HG03064 (cell line): ENCODE measurements around the gene DGLUCY.
"Not testable (repeated sequence)": the region's sequence is repeated elsewhere in the genome, so short reads cannot be mapped to it uniquely, and the experiment has no call there.

ENCODE experiments used
- ATAC-seq: cut with Tn5 transposase; IDR thresholded peaks from one replicate; pipeline ENCODE4 v1.9.1; 2021; ENCODE audit warnings: low read depth; ENCODE audit not compliant: unreplicated experiment

The DGLUCY gene

DNA sequence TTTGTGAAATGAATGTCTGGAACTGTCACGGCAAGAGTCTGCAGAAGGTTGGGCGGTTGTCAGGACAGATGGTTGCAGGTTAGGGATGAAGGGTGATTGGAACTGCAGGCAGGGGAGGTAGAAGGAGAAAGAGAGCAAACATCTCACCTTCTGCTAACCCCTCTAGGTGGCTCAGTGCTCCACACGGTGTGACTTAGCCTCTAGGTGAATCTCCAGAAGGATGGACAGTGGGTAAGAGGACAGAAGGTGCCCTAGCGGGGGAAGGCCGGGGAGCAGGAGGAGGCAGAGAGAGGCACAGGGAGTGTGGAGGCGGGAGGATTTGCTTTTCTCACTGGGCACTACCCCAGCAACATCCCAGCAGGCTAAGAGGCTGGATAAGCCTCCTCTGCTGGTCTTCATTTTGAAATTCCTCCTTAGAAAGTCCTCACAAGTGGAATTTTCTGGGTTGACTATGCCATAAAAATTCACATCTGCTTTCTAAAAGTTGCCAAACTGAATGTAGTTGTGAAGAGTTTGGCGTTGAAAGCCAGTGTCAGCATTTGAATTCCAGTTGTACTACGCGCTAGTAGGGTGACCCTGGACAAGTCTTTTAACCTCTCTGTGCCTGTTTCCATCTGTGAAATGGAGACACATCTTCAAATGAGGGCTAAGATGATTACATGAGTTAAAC lies 141.3 kb downstream of the DGLUCY start:
- no peak for ATAC-seq

DNA sequence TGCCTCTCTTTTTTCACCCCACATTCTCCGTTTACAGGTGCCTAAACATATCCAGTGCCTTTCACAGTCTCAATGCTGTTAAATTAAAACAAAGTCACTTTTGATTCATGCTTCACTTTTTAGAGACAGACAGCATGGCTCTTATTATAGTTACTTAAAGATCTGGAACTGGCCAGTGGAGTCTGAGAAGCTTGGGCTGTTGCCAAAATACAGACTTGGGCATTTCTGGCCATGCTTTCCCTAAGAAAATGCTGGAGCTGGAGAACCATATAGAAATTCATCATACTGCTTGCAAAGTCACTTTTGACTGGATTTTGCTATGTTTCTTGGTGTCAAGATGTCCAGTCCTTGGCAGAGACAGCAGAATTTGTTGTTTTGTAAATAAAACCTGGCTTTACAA lies 142.8 kb downstream of the DGLUCY start:
- ATAC-seq = no peak

DNA sequence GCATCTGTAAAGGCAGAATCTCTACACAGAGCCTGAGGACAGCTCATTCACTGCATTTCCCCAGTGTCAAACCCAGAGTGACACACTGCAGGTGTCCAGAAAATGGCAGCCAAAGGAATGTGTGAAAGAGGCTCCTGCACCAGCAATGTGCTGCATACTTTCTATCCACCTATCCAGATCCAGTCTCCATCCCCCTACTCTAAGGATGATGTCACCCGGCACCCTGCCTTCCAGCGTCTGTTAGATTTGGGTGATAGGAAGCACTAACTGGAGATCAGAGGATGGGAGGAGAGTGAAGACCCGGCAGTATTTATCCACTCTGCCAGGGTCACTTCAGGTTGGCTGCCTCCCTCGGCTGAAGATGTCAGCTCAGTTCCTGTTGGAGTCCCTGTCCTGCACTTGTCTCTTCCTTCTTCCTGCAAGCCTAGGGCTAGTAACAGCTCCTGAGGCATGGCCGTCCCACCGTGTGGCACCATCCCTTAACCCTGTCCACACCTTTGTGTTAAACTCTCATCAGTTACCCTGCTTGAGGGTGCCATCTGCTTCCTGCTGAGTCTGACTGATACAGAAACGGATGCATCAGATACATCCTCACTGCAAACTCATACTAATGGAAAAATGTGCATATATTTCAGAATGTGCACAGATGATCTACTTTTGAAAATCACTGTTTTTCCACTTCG lies 143.6 kb downstream of the DGLUCY start:
- no peak for ATAC-seq

DNA sequence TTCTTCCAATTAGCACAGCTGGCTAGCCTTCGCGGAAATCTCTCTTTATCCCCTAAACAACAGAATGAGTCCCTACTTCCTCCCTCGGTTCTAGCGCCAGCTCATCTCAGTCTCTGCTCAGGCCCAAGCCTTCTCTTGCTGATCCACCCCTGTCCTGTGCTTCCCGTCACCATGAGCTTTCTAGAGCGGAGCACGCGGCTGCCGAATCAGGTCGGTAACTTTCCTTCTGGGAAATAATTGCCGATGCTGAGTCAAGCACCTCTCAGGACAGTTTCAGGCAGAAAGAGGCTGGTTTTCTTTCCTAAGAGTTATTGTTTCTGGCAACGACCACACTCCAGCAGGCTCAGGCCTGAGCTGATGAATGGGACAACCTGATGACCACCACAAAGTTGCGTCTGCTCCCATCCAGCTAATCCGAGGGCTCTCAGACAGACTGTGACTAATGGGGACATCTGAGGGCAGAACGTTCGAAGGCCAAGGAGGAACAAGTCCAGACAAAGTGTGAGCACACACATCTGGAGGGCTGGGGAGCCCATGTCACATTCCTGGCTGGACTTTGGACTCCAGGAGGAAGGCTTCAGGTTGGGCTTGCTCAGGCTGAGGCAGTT lies 144.2 kb downstream of the DGLUCY start:
- no peak for ATAC-seq

DNA sequence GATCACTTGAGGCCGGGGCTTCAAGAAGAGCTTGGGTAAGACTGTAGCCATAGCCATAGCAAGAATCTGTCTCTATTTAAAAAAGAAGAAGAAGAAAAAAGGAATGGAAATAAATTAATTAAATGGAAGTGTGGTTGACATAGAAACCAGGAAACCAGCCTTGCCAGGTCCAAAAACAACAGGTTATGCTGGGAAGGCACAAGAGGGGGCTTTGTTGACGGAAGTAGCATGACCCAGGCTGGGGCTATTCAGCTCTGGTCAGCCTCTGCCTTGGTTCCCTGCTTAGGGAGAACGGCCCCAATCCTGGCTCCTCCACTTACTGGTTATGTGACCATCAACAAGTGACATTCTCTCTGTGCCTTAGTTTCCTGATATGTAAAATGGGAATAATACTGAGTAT lies 145.0 kb downstream of the DGLUCY start:
- no peak for ATAC-seq

DNA sequence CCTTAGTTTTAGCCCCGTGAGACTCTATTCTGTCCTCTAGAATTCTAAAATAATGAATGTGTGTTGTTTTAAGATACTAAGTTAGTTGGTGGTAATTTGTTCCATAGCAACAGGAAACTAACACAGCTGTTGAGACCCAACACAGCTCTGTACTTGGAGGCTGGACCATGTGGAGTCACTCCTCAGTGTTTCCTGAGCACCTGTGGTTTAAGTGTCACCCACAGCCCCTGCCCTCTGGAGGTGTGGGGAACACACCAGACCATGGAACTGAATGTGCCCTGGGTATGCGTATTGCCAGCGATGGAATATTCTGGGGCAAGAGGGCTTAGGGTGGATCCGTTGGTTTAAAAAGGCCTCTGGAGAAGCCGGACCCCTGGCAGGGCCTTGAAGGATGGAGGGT lies 147.2 kb downstream of the DGLUCY start:
- no peak for ATAC-seq

DNA sequence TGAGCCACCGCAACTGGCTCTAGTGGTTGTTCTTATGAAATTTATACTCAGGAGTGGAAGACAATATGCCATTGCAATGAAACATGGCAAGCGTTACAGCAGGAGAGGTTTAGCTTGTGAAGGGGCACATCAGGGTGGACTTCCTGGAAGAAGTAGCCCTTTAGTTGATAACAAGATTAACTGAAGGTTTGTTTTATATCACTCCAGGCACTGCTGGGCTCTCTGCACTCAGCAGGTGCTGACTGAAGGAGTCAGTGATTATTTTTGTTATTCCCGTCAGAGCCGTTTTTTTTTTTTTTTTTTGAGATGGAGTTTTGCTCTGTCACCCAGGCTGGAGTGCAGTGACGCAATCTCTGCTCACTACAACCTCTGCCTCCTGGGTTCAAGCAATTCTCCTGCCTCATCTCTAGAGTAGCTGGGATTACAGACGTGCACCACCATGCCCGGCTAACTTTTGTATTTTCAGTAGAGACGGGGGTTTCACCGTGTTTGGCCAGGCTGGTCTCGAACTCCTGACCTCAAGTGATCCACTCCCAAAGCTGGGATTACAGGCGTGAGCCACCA lies 148.2 kb downstream of the DGLUCY start:
- ATAC-seq = no peak

DNA sequence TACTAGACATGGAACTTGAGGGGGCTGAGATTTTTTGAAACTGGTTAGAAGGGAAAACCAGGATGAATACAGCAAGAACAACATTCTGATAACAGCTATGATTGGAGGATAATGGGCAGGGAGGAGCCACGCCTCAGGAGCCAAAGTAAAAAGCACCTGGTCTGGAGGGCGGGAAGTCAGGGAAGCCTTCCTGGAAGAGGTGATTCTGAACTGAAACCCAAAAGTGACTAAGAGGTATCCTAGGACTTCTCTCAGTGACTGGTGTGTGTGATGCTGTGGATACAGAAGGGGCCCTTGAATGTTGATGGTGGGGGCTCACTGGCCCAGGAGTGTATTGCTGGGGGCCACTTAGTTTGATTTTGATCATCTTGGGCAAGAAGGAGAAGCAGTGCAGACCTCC lies 149.5 kb downstream of the DGLUCY start:
- ATAC-seq = no peak

DNA sequence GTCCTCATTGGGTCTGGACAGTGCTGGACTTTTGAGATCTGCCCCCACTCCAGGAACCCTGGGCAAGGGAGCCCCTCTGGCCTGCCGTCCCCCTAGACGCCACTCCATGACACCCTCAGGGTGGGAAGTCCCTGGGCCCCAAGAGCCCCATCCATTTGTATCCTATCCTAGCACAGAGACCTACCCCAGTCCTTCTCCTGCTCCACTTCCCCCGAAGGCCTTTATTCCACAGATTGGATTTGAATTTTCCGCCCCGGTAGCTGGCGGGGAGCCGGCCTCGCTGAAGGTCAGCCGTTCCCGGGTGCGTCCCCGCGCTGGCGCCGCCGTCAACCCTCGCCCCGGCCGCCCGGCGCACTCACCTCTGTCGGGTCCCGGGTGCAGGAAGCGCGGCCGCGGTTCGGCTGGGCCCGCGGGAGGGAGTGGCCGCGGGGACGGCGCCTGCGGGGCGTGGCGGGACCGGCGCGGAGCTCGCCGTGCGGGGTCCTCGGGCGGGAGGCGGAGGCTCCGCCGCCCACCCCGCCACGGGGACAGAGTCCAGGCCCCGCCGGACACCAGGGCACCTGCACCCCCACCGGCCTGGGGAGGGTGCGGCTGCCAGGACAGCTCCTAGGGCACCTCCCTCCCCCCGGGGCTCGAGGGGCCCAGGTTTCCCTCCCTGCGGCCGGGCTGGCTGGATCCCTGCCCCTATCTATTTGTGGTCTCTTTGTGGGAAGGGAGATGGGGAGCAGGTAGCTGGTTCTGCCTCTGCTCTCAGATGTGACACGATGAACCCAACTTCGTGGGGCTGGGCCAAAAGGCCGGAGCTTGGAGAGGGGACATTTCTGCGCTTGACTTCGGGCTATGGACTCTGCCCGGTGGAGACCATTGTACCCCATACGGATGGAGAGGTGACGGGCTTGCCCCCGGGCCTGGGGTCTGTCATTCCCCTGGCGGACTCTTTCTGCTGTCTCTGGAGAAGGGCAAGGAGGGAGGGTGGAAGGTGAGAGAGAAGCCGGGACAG lies 150.6 kb downstream of the DGLUCY start:
- ATAC-seq = no peak

DNA sequence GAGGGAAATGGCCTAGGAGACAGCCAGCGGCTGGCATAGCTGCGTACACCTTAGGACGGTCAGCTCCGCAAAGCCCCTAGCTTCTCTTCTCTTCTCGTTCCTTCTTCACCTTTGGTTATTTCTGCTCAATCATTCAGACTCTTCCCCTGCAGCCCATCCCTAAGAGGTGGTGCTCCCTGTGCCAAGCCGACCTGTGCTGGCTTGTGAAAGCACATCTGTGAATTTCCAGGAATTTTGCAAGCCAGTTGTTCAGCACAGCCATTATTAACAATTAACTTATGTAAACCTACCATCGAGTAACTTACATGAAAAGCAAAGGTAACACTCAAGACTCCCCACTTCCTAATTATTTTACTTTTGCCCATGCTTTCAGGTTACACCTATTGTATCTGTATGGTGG lies 151.5 kb downstream of the DGLUCY start:
- no peak for ATAC-seq

DNA sequence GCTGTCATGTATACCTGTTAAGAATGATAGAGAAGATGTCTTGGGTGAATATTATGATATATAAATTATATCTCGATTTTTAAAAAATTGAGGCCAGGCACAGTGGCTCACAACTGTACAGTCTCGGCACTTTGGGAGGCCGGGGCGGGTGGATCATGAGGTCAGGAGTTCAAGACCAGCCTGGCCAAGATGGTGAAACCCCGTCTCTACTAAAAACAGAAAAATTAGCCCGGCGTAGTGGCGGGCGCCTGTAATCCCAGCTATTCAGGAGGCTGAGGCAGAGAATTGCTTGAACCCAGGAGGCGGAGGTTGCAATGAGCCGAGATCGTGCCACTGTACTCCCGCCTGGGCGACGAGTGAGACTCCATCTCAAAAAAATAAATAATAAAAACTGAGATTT lies 152.4 kb downstream of the DGLUCY start:
- not testable (repeated sequence) for ATAC-seq

DNA sequence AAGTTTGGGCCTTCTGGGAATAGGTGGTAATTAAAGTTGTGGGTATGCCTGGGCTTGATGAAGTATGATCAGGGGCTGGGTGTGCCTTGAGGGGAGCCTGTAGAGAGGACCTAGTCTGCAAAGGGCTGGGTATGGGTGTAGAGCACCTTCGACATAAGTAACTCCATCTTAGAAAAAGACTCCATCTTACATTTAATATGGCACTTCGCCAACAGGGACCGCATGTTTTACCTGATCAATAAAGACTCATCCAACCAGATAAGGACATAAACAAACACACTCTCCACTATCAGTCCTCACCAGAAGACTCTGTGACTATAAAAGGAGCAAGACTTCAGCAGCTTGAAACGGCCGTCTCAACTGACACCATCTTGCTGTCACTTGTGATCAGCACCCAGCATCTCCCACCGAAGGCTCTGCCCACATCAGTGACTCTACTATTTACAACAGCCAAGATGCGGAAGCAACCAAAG lies 154.1 kb downstream of the DGLUCY start:
- no peak for ATAC-seq

DNA sequence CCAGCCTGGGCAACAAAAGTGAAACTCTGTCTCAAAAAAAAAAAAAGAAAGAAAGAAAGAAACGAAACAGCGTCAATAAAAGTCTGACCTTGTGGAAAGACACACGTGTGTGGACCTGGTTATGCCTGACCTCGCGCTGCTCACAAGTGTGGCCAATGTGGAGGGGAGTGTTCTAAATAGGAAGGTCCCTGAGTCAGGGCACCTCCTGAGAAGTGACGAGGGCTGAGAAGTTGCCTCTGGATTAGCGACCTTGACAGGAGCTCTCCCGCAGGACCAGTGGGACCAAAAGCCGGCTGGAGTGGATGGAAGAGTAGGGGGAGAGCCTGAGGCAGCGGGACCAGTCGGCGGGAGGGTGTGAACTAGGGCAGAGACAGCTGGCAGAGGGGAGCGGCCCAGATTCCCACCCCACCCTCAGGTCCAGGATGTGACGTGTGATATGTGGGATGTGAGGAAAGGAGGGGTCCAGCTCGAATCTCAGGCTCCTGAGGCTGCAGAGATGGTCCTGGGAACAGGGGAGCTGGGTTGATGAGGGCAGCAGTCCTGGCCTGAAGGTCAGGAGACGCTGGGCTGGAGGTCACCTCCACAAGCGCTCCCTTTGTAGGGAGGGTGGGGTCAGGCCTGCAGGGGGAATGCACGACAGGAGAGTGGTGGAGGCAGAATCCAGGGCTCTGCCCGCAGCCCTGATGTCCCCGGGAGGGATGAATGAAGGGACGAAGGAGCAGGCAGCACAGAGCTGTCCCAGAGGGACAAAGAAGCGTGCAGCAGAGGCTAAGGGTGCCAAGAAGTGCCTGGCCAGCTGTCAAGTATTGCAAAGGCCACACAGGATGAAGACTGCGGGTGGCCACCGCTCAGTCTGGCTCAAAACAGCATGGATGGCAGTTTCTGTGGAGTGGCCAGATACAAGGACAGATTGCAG lies 155.5 kb downstream of the DGLUCY start:
- ATAC-seq = no peak

DNA sequence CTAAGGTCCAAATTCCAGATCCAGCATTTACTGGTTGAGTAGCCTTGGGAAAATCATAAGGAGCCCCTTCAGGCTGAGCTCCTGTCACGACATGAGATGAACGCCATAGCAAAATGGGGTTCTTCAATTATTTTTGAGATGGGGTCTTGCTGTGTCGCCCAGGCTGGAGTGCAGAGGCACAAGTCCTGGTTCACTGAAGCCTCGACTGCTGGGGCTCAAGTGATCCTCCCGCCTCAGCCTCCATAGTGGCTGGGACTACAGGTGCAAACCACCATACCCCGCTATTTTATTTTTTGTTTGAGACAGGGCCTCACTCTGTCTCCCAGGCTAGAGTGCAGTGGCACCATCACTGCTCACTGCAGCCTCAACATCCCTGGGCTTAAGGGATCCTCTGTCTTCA lies 156.3 kb downstream of the DGLUCY start:
- ATAC-seq = no peak

DNA sequence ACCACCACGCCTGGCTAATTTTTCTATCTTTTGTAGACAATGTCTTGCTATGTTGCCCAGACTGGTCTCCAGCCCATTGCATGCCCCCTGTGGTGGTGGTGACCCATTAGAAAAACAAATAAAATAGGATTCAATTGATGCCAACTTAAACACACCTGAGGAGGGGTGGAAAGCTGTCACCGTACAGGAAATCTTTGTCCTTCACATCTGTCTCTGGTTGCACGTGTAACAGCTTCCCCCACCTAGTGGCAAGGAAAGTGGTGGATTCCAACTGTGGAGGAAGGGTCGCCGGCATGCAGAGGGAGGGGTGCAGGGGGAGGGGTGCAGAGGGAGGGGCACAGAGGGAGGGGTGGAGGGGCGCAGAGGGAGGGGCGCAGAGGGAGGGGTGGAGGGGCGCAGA lies 156.7 kb downstream of the DGLUCY start:
- no peak for ATAC-seq

DNA sequence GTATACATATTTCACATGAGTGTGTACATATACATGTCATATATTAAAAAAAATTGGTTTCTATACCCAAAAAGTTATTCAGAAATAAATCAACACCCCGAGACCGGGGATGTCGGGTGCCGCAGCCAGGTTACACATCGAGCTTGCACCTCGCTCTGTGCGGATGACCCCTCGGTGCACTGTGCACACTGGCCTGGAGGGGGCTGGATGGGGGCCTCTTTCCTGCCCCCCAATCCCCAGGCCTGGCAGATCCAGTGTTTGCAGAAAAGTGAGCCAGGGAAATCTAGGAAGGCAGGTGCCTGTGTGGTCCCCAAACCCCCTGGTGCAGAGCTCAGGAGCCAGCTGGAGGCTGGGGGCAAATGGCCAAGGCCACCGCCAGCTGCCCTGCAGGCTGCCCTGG lies 157.8 kb downstream of the DGLUCY start:
- no peak for ATAC-seq

DNA sequence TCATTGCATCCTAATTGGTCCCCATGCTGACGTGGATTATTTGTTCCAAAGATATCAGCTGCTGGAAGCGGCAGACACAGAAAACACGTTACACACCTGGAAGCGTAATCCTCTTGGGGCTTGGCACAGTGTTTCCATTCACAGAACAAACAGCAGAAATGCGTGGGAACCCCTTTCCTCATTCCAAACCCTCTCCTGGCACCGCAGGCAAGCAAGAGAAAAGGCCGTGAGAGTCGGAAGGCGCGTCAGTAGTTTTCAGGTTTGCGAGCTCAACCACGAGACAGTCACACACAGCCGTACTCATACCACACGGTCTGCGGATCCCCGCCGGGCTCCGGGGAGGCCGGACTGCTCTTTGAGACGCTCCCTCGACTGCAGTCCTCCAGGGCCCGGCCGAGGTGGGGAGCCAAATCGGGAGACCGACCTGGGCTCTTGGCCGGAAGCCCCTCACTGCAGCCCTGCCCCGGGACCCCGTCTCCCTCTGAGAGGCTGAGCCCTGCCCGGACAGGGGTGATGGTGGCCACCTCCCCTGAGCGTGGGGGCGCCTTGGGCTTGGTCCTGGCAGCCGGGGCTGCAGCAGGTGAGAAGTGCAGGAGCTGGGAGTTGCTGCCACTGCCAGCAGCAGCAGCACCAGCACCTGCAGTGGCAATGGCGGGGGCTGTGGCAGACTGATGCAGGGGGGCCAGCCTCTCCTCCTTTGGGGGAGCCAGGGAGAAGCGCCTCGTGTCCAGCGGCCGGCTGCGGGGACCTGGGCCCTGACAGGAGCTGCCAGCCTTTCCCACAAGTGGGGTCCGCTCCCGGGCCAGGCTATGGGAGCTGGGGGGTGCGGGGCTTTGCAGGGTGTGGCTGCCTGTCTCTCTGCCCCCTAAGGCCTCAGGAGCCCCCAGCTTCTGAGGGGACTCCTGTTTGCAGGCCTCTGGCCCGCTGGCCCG lies 158.7 kb downstream of the DGLUCY start:
- no peak for ATAC-seq

DNA sequence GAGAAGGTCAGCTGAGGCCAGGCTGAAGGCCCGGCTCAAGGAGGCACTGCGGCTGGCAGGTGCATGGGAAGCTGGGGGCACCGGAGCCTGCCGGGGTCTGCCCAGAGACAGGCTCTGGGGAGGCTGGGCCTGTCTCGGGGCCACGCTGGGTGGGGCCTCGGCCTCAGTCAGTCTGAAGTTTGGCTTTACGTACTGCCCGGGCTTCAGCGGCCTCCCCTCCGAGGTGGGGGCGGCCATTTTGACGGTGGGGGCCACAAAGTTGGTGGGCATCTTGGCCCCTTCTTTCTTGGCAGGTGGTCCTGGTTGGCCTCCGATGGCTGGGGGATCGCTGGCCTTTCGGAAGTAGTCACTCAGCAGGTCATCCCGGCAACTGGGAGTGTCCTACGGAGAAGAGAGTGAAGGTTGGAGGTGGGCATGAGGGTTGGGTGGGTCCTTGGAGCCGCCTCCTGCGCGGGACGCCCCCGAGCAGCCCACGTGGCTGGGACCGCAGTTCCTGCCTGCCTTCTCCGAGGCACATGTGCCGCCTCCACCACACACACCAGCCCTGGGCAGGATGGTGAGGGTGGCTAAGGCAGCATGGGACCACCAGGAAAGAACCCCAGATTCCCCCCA lies 159.5 kb downstream of the DGLUCY start:
- ATAC-seq = no peak
